Heart left ventricle (tissue), 16 donors: ENCODE measurements around the gene KCNAB1. TPM values are rescaled to one million over a fixed set of nuclear protein-coding genes. Genes with fewer than 3 reads are reported as not detected.

Experiments used
- ATAC-seq, 4 donors: fragments of 200-7000 bp; cut with Tn5 transposase; one replicate each; pipeline ENCODE4 v1.9.1; 2020 to 2022; ENCODE audit warnings: moderate library complexity in 4 of 4, mild to moderate bottlenecking in 3 of 4, moderate number of reproducible peaks in 1 of 4
- DNase-seq, 5 donors: peaks; one replicate each; pipeline ENCODE4 v3.0.0-alpha.2; 2020
- H3K27ac ChIP-seq, 12 donors: fragments of 200-600 bp; sonication (generic) in 4 of 12; one replicate each; pipeline versions ENCODE4 v1.5.0 to v1.8.0; 2016 to 2022; ENCODE audit warnings: mild to moderate bottlenecking in 2 of 12
- H3K27me3 ChIP-seq, 9 donors: fragments of 200-600 bp; sonication (generic) in 2 of 9; one replicate each; pipeline versions ENCODE4 v1.5.1 to v1.8.0; 2016 to 2022; ENCODE audit warnings: mild to moderate bottlenecking in 3 of 9
- H3K36me3 ChIP-seq, 9 donors: fragments of 200-600 bp; sonication (generic) in 2 of 9; one replicate each; pipeline versions ENCODE4 v1.5.0 to v1.8.0; 2018 to 2022; ENCODE audit warnings: mild to moderate bottlenecking in 2 of 9
- H3K4me1 ChIP-seq, 12 donors: fragments of 200-600 bp; sonication (generic) in 4 of 12; one replicate each; pipeline versions ENCODE4 v1.5.0 to v1.8.0; 2016 to 2022; ENCODE audit warnings: mild to moderate bottlenecking in 3 of 12
- H3K4me3 ChIP-seq, 12 donors: fragments of 200-600 bp; sonication (generic) in 4 of 12; one replicate each; pipeline versions ENCODE4 v1.5.0 to v1.8.0; 2017 to 2022; ENCODE audit warnings: mild to moderate bottlenecking in 9 of 12, moderate library complexity in 4 of 12
- H3K9me3 ChIP-seq, 12 donors: fragments of 200-600 bp; sonication (generic) in 4 of 12; one replicate each; pipeline versions ENCODE4 v1.5.0 to v1.8.0; 2016 to 2022; ENCODE audit warnings: mild to moderate bottlenecking in 1 of 12
- CTCF ChIP-seq, 12 donors: fragments of 200-600 bp; sonication (generic) in 4 of 12; IDR thresholded peaks; one replicate each; pipeline versions ENCODE4 v1.5.0 to v1.8.0; 2018 to 2022; ENCODE audit warnings: antibody characterized with exemption in 12 of 12, mild to moderate bottlenecking in 5 of 12
- POLR2A ChIP-seq, 2 donors: fragments of 450-650 bp; IDR thresholded peaks; one replicate each; pipeline ENCODE4 v1.6.1; 2017; ENCODE audit warnings: antibody characterized with exemption in 2 of 2, mild to moderate bottlenecking in 2 of 2, moderate library complexity in 2 of 2
- WGBS, 4 donors: extraction: QIAGEN DNeasy Blood & Tissue Kit in 2 of 4; methylation state at CpG; one replicate each; pipeline versions ENCODE4 v1.1.5 to v1.1.7; 2013 to 2018; 5-methylcytosine and 5-hydroxymethylcytosine counted together
- intact Hi-C, 10 donors: fragments of 100-400 bp; cut with DNase I; formaldehyde crosslinking; loops; one replicate each; pipeline versions ENCODE4 v1.11.1 to v1.14.2; 2022
- polyA plus RNA-seq, 2 donors: library from polyadenylated mRNA; stranded (reverse); fragments of 200-250 nt; gene quantifications; one replicate each; pipeline ENCODE4 v1.2.3, GENCODE V29; 2013
- total RNA-seq, 9 donors: library from RNA; depleted of rRNA in 2 of 9; stranded (reverse); fragments of >200 nt in 2 of 9; fragmentation: NEBNext Ultra II Directional in 3 of 9; extraction: Animal tissue kit (Norgen Biotek cat#: 25700) in 3 of 9; gene quantifications; one replicate each; pipeline versions ENCODE4 v1.1.0 to v1.2.4, GENCODE V29; 2016 to 2023
- donor health status: ischemic (EF 13 %, LVEDD 7.1; RV severe dilation, severe dysfunction).
- donor health status: healthy with polysubstance abuse.
- donor health status: DM: no; HTN: yes; CAD: no.
- donor health status: DM: no; HTN: no; CAD: no.
- donor health status: ischemic (EF 25% LVEDD 6.9; RV normal size, moderate dysfunction).
- donor health status: ischemic (EF 25% LVEDD 5.7; RV mildly dilated, moderate dysfunction).
- donor health status: healthy.
- donor health status: DM: yes; HTN: yes; CAD: no.
- donor health status: ischemic (EF 35%, LVEDD 5.7; RV mildly dilated, moderate dysfunction).
- donor health status: nonischemic (EF 11% LVEDD 7.7; RV severe dilation, severe dysfunction).
- donor health status: DM: yes; HTN: yes; CAD: no.
- donor health status: PGD.
- donor health status: ischemic (EF 29% LVEDD 5.4; RV normal size, mild dysfunction).
- donor health status: nonischemic (EF 23%, LVEDD 6.1; RV moderate dilation, normal function).

KCNAB1 gene
- total and polyA plus RNA-seq, 11 donors, result 1.1 to 3.5 (median 2.3) TPM

DNA sequence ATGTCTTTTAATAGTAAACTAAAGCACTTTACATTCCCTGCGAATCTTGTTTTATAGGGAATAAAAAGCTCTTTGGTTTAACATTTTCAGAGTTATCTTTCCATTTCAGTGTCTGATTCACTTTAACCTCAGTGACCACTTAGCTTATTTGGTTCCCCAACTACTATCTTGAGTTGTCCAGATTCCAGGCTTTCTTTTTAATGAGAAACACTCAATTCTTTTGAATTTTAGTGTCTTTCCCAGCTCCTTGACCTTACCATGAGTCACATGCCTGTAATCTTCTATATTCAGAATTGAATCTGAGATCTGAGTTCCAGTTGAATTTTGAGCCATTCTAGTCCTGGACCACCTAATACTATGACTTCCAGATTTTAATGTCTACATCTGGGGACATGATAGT, 144.4 kb downstream of the KCNAB1 start:
- no peak for TF ChIP-seq CTCF (IDR thresholded peaks at IDR 0.05)
- Histone ChIP-seq H3K4me1 (no peaks in the 10 kb centered on the region), H3K27ac (no peak overlapping the region), H3K4me3 (no peak overlapping the region), H3K9me3 (no peaks in the 10 kb centered on the region), H3K27me3 (no peaks in the 10 kb centered on the region), H3K36me3 (no peaks in the 10 kb centered on the region)
- DNase-seq, result no peak
- intact Hi-C loops, result no loop called here
- no peak for ATAC-seq
- 91 to 97% (median 94%) methylated on average over 1 of the region's 1 CpG for WGBS, 4 donors

- intact Hi-C loops, result no loop called here
- ATAC-seq, result no peak
These were observed 151.1 kb downstream of the KCNAB1 start for GRCh38 chr3:156271508-156271907.

DNA sequence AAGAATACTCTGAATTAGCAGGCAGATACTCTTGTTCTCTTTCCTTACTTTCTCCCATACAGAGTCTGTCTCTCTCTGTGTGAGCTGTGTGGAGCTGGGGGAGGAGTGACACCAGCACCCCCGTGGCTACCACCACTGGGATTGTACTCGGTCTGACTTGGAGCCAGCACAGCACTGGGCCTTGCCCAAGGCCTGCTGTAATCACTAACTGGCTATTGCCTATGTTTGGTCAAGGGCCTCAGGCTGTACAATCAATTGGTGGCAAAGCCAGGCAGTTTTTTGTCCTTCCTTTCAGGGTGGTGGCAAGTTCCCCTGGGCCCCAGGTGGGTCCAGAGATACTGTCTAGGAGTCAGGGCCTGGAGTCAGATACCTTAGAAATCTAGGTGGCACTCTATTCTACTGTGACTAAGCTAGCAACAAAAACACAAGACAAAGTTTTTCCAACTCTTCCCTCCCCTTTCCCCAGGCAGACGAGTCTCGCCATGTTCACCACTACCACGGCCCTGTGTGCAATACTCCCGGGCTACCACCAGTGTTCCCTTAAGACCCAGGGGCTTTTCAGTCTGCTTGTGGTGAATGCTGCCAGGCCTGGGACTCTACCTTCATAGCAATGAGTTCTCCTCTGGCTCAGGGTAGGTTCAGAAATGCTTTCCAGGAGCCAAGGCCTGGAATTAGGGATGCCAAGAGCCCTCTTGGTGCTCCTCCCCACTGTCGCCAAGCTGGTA, 151.8 kb downstream of the KCNAB1 start:
- intact Hi-C loops, result no loop called here
- Histone ChIP-seq H3K27ac (no peak overlapping the region), H3K36me3 (no peaks in the 10 kb centered on the region), H3K4me1 (no peaks in the 10 kb centered on the region), H3K9me3 (peaks cover 0 to 12% (median 0%) of the 10 kb centered on the region in 12 donors), H3K4me3 (no peak overlapping the region), H3K27me3 (no peaks in the 10 kb centered on the region)
- WGBS, 4 donors, result 85 to 94% (median 91%) methylated on average over 7 of the region's 7 CpGs
- ATAC-seq (no peak), DNase-seq (no peak)
- TF ChIP-seq POLR2A (IDR thresholded peaks at IDR 0.05) (no peak), CTCF (IDR thresholded peaks at IDR 0.05) (no peak)

More at GRCh38 chr3:156271508-156271907, 151.1 kb downstream of the KCNAB1 start:
- peaks cover 0 to 12% (median 0%) of the 10 kb centered on the region in 12 donors for H3K9me3 ChIP-seq
- H3K36me3 ChIP-seq, result no peaks in the 10 kb centered on the region
- TF ChIP-seq POLR2A (IDR thresholded peaks at IDR 0.05) (no peak), CTCF (IDR thresholded peaks at IDR 0.05) (no peak)
- H3K4me1 ChIP-seq, result no peaks in the 10 kb centered on the region
- no peak overlapping the region for H3K27ac ChIP-seq
- 82 to 89% (median 85%) methylated on average over 3 of the region's 3 CpGs for WGBS, 4 donors
- DNase-seq, result no peak
- H3K4me3 ChIP-seq, result no peak overlapping the region
- no peaks in the 10 kb centered on the region for H3K27me3 ChIP-seq

GRCh38 chr3:156273111-156273694, 152.8 kb downstream of the KCNAB1 start:
- DNase-seq, result no peak
- Histone ChIP-seq H3K4me1 (no peaks in the 10 kb centered on the region), H3K4me3 (no peak overlapping the region), H3K36me3 (no peaks in the 10 kb centered on the region), H3K27ac (no peak overlapping the region), H3K27me3 (no peaks in the 10 kb centered on the region), H3K9me3 (peaks cover 0 to 12% (median 0%) of the 10 kb centered on the region in 12 donors)
- no peak for ATAC-seq
- WGBS, 4 donors, result 84 to 91% (median 88%) methylated on average over 6 of the region's 6 CpGs
- TF ChIP-seq POLR2A (IDR thresholded peaks at IDR 0.05) (no peak), CTCF (IDR thresholded peaks at IDR 0.05) (no peak)
- intact Hi-C loops, result no loop called here
